Activated CD4-positive, CD25-positive, alpha-beta regulatory T cell treated with anti-CD3 and anti-CD28 coated beads, Interleukin-2, amount 50 U/mL, for 24 hours (primary cell): ENCODE data around the gene CPTP.
"Not testable (repeated sequence)": the region's sequence is repeated elsewhere in the genome, so short reads cannot be mapped to it uniquely, and the experiment has no call there.

Source experiments
- ATAC-seq, 2 donors: fragments of 150-1000 bp; cut with Tn5 transposase; one replicate each; pipeline ENCODE4 v1.10.0; 2021; ENCODE audit warnings: mild to moderate bottlenecking in 1 of 2, moderate library complexity in 1 of 2

The CPTP gene

DNA sequence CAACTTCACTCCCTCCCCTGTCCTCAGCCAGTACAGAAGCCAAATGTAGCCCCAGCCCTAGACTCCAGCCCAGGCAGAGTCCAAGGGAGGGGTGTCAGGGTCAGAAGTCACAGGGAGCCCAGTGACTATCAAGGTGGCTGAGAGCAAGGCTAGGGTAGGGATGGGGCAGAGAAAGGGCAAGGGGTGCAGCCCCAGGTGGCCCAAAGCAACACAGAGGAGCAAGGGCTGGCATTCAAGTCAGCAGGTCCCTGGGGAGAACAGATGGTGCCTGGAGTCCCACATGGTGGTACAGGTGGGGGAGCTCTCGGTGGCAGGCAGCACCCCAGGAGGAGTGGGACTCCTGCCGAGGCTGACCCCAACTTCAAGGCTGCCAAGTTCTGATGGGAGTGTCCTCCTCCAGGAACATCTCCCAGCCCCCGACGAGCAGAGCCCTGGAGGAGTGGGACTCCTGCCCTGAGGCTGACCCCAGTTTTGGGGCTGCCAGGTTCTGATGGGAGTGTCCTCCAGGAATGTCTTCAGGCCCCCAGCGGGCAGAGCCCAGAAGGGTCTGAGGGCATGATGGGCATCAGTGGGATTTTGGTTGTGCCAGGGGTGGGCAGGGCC is 28.3 kb downstream of the CPTP start:
- ATAC-seq, result no peak

DNA sequence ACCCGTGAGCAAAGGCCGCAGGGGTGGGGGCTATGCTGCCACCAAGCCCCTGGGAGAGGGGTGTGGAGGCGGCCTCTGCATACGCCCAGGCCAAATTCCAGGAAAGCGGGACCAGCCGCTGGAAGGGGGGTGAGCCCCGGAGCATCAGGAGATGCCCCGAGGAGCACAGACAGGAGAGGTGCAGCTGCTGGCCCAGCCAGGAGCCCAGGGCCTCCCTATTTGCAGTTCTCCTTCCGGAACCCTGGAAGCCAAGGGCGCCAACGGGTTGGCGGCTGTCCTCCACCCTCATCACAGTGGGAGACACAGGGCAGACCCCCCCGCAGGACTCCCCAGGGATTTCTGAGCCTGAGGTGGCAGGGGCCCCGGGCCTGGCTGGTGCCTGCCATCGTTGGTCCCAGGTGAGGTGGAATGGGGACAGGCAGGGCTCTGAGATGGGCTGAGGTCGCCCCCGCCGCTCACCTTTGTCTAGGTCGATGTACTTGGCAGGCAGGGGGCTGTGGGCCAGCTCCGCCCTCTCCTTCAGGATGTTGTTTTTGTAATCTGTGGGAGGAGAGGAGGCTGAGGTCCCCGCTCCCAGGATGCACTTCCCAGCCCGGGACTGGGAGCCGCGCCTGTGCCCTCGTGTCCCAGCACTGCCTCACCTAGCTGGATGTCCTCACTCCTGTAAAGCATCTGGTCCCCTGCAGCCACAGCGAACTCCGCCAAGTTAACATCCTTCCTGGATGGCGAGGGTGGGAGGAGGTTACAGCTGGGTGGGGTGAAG is 29.0 kb downstream of the CPTP start:
- no peak for ATAC-seq

DNA sequence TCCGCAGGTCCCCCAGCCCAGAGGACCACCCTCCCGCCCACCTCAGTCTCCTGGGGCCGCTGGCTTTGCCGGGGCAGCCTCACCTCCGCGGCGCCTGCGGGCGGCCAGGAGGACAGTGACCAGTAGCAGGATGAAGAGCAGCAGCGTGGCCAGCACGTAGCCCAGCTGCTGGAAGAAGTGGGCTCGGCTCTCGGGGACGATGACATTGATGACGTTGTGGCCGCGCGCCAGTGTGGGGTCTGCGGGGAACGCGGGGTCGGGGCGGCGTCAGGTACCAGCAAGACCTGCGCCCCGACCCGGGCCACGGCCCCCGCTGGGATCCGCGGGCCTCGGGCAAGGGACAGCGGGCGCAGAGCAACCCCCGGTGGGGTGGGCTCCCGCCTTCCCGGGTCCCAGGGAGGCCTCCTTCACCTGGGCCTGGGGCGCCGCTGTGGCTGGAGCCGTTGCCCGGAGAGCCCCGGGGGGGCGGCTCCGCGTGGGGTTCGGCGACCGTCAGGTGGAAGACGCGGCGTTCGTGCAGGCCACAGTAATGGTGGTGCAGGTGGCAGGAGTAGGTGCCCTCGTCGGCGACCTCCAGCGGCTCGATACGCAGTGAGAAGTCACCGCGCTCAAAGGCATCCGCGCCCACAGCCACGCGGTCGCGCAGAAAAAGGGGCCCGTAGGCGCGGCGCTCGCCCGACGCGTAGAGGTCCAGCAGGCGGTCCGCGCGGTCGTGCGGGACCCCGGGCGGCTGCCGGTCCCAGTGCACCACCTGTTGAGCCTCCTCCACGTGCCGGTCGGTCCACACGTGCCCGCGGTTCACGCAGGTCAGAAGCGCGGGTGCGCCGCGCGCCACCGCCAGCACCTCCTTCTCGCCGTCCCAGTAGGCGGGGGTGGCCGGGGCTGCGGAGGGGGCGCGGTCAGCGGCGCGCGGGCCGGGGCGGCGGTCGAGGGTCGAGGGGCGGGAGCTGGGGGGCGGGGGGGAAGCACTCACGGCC is 30.0 kb downstream of the CPTP start:
- no peak for ATAC-seq

DNA sequence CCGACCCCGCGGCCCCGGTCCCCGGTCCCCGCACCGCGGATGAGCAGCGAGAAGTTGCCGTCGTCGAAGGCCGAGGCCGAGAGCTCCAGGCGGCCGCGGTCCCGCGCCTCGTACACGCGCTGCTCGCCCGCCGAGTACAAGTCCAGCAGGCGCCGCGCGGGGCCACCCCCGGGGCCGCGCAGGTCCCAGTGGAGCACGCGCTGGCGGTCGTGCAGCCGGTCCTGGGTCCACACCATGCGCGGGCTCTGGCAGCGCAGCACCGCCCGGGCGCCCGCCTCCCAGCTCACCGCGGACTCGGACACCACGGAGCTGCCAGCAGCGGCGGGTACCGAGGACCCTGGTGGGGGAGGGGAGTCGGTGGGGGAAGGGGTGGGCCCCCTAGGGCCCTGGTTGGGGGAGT is 30.8 kb downstream of the CPTP start:
- ATAC-seq, result peak in 1 of 2 donors; percentile 28

DNA sequence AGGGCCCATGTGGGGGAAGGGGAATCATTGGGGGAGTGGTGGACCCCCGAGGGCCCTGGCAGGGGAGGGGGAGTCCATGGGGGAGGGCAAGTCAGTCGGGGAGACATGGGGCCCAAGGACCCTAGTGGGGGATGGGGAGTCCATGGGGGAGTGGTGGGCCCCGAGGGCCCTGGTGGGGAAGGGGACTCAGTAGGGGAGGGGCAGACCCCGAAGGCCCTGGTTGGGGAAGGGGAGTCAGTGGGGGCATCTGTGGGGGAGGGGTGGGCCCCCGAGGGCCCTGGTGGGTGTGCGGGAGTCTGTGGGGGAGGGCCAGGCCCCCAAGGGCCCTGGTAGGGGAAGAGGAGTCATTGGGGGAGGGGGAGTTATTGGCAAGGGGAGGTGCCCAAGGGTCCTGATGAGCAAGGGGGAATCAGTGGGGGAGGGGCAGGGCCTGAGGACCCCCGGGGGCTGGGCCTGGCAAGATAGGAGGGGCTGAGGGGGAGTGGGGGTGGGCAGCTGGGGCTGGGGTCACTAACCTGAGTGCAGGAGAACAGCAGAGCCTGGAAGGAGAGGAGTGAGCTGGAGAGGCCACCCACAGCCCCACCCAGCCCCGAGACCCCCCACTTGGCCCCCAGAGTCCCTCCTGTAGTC is 31.7 kb downstream of the CPTP start:
- ATAC-seq, result no peak

DNA sequence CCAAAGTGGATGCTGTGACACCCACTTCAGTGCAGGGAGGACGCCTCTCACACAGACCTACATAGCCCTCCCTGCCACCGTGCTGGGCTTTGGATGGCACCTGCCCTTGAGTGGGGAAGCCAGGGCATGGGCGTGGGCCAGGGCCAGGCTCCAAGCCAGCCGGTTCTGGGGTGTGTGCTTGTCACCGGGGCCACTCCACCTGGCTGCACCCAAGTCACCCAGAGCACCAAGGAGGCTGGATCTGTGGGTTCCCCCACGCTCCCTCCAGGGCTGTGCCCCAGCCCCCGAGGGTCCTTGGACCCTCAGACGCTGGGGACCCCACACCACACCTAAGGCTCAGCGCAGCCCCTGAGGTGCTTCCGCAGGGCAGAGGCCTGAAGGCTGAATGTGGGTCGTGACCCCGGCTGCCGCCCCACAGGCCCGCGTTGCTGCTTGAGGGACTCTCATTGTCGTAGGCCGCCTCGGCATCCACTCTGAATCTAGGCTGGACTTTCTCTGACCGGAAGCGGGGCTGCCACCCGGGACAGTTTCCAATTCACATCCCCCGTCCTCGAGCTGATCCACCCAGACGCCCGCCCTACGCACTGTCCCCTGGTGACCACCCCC is 32.3 kb downstream of the CPTP start:
- ATAC-seq, result no peak

DNA sequence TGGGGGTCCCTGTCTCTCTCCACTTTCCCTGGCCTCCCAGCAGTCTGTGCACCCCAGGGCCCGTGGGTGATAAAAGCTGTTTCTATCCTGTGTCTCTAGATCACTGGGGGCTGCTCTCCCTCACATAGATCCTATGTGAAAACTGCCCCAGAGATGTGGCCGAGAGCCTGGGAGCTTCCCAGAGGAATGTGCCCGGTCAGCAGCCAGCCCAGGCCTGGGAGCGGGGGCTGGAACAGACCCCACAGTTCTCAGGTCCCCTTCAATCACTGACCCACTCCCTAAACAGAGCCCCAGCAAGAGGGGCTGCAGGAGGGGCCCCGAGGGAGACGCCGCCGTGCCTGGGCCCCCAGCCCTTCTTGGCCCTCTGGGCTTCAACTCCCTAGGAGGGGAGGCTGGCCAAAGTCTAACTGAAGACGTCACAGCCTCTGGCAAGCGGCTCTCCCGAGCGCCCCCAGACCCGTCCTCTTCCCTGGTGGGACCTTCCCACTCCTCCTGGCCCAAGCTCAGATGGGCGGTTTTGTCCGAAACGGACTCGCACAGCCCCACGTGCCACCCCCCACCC is 33.4 kb downstream of the CPTP start:
- ATAC-seq, result no peak

DNA sequence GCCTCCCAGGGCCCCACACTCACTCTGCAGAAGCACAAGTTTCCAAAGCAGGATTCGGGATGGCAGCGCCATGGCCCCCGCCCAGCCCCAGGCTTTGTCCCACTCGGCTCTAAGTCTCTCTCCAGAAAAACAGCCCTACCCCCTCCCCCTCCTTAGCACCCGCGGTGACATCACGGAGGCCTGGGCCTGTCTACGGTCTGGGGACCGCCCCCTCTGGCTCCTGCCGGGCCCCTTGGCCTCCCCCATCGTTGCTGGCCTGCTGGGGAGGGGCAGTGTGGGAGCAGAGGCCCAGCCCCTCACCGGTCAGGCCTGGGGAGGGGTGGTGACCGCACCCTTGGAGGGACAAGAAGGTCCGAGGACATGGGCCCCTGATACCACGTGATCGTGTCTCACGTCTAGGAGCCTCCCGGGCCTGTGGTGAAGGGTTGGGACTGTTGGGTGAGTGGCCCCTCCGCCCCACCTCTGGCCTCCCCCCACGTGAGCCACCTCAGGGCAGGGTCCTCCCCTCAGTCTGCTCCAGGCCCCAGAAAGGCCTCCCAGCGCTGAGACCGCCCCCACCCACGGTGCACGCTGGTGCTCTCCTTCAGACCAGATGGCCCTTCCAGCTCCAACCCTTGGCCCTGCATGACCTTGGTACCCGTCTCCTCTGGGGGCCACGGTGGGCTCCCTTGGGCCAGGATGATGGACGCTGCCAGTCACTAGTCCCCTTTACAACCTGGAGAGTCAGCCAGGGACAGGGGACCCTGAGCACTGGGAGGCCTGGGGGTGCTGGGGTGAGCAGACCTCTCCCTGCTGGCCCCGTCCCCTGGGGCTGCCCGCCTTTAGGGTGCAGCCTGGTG is 34.0 kb downstream of the CPTP start, which contains the start of gene MXRA8:
MXRA8 (minus strand) TSS at position 123 of the 839 bp plus-strand sequence; CDS start at position 72, 51 bp downstream.
- no peak for ATAC-seq

DNA sequence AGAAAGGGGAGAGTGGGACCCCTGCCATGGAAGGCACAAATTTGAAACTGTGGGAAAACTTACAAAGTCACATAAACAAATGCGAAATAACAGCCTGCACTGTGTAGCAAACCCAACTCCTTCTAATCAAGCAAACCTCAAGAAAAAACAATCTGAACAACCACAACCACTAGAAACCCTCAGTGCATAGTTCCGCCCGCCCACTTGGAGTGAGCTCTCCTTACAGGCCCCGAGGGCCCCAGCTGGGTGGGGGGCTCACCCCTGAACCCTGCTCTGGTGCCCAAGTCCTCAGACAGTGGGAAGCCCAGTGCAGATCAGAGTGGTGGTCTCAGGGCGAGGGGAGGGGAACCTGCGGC is 34.7 kb downstream of the CPTP start:
- no peak for ATAC-seq

DNA sequence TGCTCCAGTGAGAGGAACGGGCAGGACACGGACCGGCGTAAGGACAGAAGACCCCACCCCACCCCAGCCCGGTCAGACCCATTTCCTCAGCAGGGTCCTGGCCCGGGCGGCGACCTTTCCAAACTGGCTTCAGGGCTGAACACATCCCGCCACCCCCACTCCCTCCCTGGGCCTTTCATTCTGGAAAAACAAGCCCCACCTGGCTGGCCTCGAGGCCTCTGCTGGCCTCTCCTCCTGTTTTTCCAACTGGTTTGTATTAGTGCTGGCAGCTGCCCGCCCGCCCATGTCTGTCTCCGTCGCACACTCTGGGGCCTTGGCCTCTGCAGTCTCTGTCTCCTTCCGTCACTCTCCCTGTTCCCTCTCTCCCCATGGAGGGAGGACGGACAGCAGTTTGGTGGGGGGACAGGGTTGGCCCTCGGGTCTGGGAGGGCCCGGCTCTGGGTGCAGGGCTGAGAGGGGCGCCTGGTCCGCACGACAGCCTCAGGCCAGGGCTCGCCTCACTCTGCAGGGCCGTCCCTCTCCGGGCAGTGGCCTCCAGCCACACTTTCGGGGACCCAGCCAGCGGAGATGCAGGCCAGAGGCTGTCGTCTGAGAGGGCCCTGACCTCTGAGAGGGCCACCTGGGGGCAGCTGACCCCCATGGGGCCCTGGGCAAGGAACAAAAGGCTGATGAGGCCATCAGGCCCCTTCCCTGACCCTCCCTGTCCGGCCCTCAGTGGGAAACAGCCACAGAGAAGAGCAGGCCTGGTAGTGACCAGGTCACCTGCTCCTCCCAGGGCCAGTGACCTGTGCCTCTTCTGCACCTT is 35.3 kb downstream of the CPTP start:
- ATAC-seq, result no peak

DNA sequence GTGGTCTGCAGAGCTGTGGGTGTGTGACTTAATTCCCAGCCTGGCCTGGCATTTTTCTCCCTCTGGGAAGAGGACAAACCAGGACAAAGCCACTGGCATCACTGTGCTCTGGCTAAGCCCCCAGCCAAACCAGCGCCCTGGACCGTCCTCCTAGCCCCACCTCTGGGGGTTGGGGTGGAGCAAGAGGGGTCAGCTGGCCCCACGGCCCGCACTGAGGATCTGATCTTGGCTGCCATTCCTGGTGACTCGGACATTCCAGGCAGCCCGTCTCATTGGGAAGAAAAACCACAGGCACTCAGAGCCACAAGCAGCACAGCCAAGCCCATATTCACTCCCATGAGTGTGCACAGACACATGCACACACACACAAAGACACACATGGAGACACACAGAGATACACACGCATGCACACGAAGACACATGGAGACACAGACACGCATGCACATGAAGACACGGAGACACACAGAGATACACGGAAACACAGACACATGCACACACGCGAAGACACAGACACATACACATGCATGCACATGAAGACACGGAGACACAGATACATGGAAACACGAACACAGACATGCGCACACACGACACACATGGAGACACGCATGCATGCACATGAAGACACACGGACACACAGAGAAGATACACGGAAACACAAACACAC is 36.0 kb downstream of the CPTP start:
- ATAC-seq, result no peak

DNA sequence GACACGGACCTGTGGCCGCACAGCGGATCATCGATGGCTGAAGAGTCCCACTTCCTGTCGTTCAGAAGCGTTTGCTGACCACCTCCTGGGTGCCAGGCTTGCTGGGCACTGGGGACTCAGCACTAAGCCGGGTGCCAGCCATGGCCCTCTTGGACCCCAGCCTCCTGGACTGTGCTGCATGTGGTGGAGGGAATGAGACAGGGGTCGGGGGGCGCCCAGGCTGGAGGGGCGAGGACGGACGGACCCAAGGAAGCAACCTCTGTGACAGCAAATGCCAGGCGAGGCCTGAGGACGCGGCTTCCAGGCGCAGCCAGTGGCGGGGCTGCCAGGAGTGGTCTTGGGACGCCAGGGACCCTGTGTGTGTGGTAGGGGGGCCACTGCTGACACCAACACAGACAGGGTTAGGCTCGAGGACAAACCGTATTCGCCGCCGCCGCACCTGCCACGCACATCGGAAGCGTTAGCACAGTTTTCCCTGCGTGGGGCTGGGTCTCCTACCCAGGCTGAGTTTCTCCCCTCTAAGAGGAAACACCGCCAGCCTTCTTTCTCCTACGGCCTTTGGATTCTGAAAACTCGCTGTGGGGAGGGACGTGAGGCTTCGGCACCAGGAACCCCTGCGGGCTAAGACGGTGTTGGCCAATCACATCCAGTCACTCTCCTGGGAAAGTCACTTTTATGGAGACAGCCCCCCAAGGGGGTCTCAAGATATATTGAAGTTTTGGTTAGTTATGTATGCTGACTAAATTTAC is 36.8 kb downstream of the CPTP start:
- ATAC-seq, result no peak

DNA sequence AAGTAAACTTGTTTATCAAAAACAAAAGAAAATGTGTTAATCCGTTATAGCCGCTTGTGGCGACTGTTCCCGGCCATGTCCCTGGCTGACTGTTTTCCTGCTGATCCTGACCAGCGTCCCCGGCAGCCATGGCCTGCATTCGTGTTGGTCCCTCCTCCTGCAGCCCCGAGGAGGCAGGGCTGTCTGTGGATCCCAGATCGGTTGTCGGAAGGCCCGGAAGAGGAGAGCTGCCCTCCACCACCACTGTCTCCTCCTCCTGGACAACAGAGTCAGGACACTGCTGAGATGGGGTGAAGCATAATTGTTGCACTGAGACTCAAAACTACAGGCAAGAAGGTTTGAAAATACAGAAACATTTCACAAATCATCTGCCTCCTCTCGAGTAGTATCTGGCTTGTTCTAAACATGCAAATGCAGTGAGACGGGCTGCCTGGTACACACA is 37.4 kb downstream of the CPTP start:
- ATAC-seq, result no peak

DNA sequence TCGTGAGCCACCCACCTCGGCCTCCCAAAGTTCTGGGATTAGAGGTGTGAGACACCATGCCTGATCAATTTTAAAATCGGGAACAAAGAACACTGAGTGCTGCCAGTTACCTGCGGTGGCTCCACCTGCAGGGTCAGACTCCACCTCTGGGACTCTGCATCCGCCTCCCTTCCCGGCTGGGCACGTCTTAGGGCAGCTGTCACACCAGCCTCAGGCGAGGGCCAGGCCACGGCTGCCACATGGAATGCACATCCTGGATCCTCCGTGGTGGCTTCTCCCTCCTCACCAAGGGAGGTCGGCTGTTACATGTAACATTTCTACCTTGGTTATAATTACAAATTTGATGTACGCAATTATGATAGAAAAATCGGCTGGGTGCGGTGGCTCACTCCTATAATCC is 39.7 kb downstream of the CPTP start:
- ATAC-seq, result no peak

DNA sequence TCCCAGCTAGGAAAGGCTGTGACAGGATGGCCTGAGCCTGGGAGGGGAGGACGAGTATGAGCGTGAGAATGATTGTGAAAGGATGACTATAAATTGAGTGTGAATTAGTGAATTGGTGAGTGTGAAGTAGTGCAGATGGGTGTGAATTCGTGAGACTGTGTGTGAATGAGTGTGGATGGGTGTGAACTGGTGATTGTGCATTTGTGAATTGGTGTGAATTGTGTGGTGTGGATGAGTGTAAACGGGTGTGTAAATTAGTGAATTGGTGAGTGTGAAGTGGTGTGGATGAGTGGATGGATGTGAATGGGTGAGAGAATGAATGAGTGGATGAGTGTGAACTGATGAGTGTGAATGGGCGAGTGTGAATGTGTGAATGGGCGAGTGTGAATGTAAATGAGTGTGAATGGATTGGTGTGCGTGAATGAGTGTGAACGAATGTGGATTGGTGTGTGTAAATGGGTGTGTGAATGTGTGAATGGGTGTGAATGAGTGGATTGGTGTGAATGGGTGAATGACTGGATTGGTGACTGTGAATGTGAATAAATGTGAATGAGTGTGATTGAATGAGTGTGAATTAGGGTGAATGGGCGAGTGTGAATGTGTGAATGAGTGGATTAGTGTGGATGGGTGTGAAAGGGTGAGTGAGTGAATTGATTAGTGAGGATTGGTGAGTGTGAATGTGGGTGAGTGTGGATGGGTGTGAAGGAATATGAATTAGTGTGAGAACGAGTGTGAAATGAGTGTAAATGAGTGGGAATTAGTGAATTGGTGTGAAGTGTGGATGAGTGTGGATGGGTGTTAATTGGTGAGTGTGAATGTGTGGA is 41.5 kb downstream of the CPTP start:
- no peak for ATAC-seq

DNA sequence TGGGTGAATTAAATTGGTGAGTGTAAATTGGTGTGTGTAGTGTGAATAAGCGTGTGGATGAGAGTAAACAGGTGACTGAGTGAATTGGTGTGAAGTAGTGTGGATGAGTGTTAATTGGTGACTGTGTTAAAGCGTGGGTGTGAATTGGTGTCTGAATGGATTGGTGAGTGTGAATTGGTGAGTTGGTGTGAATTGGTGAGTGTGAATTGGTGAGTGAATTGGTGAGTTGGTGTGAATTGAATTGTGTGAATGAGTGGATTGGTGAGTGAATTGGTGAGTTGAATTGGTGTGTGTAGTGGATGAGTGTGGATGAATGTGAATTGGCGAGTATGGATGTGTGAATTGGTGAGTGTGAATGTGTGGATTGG is 42.1 kb downstream of the CPTP start:
- ATAC-seq, result no peak

DNA sequence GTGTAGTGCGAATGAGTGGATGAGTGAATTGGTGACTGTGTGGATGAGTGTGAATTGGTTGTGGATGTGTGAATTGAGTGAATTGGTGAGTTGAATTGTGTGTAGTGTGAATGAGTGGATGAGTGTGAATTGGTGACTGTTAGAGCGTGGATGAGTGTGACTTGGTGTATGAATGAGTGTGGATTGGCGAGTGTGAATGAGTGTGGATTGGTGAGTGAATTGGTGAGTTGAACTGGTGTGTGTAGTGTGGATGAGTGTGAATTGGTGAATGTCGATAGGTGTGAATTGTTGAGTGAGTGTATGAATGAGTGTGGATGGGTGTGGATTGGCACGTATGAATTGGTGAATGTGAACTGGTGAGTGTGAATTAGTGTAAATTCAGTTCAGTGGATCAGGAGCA is 42.7 kb downstream of the CPTP start:
- no peak for ATAC-seq

DNA sequence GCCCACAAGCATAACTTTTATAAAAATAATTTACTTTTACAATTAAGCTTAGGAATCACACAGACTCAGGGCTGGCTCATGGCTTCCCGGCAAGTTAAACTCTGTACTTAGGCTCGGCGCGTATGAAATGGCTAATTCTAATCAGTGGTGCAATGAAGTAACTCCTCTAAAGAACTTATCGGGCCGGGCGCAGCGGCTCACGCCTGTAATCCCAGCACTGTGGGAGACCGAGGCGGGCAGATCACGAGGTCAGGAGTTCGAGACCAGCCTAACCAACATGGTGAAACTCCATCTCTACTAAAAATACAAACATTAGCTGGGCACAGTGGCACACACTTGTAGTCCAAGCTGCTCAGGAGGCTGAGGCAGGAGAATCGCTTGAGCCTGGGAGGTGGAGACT is 45.5 kb downstream of the CPTP start:
- not testable (repeated sequence) for ATAC-seq
